ENCODE data around the gene SFRP4.

Gene SFRP4

GRCh38 chr7:37924491-37925041 lies 7.9 kb upstream of the SFRP4 start:
- DNase-seq (ENCODE audit: low read depth), result no peak

- DNase-seq (ENCODE audit: low read depth), result no peak
Measured at GRCh38 chr7:37923996-37924395, 7.4 kb upstream of the SFRP4 start.

- no peak for DNase-seq (ENCODE audit: low read depth)
Measured at GRCh38 chr7:37921876-37922275, 5.3 kb upstream of the SFRP4 start.

- DNase-seq (ENCODE audit: low read depth), result no peak
Measured at GRCh38 chr7:37920849-37921805, 4.5 kb upstream of the SFRP4 start.

GRCh38 chr7:37920305-37920848 lies 3.8 kb upstream of the SFRP4 start, which contains the start of gene EPDR1:
EPDR1 (plus strand) TSS chr7:37920640; CDS start chr7:37920940, 300 bp downstream.
- DNase-seq (ENCODE audit: low read depth), result no peak

GRCh38 chr7:37918526-37918925 lies 1.9 kb upstream of the SFRP4 start:
- DNase-seq (ENCODE audit: low read depth), result no peak

GRCh38 chr7:37916017-37916672 lies 472 bp downstream of the SFRP4 start:
- DNase-seq (ENCODE audit: low read depth), result no peak

- DNase-seq (ENCODE audit: low read depth), result no peak
Measured at GRCh38 chr7:37915438-37915837, 1.2 kb downstream of the SFRP4 start.

GRCh38 chr7:37912756-37913155 lies 3.9 kb downstream of the SFRP4 start:
- no peak for DNase-seq (ENCODE audit: low read depth)

- no peak for DNase-seq (ENCODE audit: low read depth)
Measured at GRCh38 chr7:37908221-37908788, 8.3 kb downstream of the SFRP4 start.

- no peak for DNase-seq (ENCODE audit: low read depth)
Measured at GRCh38 chr7:37901890-37902524, 14.6 kb downstream of the SFRP4 start.

GRCh38 chr7:37901236-37901827 lies 15.3 kb downstream of the SFRP4 start:
- no peak for DNase-seq (ENCODE audit: low read depth)

- no peak for DNase-seq (ENCODE audit: low read depth)
Measured at GRCh38 chr7:37899712-37900247, 16.8 kb downstream of the SFRP4 start.

GRCh38 chr7:37894671-37895070 lies 21.9 kb downstream of the SFRP4 start:
- DNase-seq (ENCODE audit: low read depth), result no peak

GRCh38 chr7:37893359-37893758 lies 23.3 kb downstream of the SFRP4 start:
- DNase-seq (ENCODE audit: low read depth), result no peak

- DNase-seq (ENCODE audit: low read depth), result no peak
Measured at GRCh38 chr7:37882086-37882485, 34.5 kb downstream of the SFRP4 start.
